AG10803 (cell line): Measurements from ENCODE around the gene FRMPD2.
A peak's percentile ranks its signal among the peaks of the same experiment; 100 is the strongest.

Experiments used
- DNase-seq: peaks from one replicate; pipeline ENCODE4 v3.0.0; 2010; ENCODE audit warnings: low read depth
- H3K4me3 ChIP-seq: 2 replicates; pipeline ENCODE4 v1.5.1; 2011; ENCODE audit warnings: mild to moderate bottlenecking, low read length, control low read depth
- TF ChIP-seq, protein P1 (sequence below): conservative IDR thresholded peaks from 2 replicates; pipeline ENCODE4 v1.5.1; 2011; ENCODE audit warnings: mild to moderate bottlenecking, low read length, control low read depth, inconsistent platforms

FRMPD2 gene

GRCh38 chr10:48206482-48207250 is 67.8 kb downstream of the FRMPD2 start:
- TF ChIP-seq, protein P1, sequence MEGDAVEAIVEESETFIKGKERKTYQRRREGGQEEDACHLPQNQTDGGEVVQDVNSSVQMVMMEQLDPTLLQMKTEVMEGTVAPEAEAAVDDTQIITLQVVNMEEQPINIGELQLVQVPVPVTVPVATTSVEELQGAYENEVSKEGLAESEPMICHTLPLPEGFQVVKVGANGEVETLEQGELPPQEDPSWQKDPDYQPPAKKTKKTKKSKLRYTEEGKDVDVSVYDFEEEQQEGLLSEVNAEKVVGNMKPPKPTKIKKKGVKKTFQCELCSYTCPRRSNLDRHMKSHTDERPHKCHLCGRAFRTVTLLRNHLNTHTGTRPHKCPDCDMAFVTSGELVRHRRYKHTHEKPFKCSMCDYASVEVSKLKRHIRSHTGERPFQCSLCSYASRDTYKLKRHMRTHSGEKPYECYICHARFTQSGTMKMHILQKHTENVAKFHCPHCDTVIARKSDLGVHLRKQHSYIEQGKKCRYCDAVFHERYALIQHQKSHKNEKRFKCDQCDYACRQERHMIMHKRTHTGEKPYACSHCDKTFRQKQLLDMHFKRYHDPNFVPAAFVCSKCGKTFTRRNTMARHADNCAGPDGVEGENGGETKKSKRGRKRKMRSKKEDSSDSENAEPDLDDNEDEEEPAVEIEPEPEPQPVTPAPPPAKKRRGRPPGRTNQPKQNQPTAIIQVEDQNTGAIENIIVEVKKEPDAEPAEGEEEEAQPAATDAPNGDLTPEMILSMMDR, result no peak
- DNase-seq, result no peak

DNA sequence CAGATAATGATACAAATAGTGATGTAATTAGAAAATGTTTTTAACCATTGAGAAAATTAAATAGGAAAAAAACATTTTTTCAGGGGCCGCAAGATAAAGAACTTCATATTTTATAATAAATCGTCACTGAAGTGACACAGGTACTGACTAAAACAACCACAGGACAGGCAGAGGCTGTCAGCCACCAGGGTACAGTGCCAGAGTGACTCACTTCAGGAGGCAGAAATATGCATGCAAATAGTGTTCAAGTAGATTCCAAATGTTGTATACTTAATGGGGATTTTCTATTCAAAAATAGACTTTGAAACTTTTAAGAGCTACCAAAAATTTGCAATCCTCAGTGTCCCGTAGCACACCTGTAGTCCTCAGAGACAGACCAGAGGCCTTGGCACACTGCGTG is 68.6 kb downstream of the FRMPD2 start:
- TF ChIP-seq, protein P1, result no peak
- H3K4me3 ChIP-seq, result no peak overlapping the region
- peak; percentile 6 for DNase-seq

More at GRCh38 chr10:48206482-48207250, 67.8 kb downstream of the FRMPD2 start:
- no peak overlapping the region for H3K4me3 ChIP-seq

DNA sequence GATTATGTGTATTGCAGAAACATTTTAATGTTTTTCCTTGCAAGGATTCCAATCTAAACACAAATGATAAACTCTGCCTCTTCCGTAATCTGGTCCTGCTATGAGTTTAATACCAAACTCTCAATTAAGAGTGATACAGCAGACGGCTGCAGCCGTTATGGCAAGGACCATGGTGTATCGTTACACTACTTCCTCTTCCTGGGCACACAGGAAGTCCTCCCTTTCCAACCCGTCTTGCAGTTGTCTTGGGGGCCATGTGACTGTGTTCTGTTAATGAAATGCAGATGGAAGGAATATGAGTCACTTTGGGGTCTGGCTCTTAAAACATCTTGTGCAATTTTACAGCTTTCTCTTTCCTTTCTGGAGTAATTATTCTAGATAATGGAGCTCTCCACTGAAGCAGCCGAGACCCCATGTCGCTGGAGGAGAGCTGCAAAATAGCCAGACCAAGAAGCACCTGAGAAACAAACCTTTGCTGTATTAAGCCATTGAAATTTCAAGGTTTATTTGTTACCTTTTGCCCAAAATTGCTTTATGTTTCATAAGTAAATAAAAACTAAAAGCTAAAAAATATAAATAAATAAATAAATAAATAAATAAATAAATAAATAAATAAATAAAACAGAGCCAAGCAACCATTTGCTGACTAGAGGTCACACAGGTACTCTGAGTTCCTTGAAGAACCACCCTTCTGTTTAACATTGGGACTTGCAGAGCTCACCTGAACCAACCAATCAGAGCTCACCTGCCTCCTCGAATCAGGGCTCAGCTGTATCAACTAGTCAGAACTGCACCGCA is 74.7 kb downstream of the FRMPD2 start:
- TF ChIP-seq, protein P1, result no peak
- DNase-seq, result peak; percentile 86
- no peak overlapping the region; the same call in 1 of the 2 replicates for H3K4me3 ChIP-seq

GRCh38 chr10:48197236-48197899 is 77.1 kb downstream of the FRMPD2 start:
- DNase-seq, result no peak
- TF ChIP-seq, protein P1, result no peak
- no peak overlapping the region for H3K4me3 ChIP-seq

DNA sequence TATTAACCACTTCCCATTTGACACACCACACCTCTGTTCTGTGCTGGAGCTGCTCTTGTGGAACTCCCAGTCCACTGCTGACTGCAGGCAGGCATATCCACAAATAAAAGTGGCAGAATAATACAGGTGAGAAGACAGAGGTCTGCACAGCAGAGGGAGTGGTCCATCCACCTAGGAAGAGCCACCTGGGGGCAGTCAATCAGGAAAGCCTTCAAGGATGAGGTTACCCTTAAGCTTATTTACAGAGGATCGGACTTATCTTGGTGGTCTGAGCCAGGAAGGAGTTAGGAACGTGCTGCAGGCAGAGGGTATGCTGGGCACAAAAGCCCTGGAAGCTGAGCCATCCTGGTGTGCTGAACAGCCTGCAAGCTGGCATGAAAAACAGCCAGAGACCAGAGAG is 78.7 kb downstream of the FRMPD2 start:
- no peak for DNase-seq
- TF ChIP-seq, protein P1, result no peak
- H3K4me3 ChIP-seq, result no peak overlapping the region

GRCh38 chr10:48194830-48195229 is 79.7 kb downstream of the FRMPD2 start:
- no peak for DNase-seq
- TF ChIP-seq, protein P1, result no peak
- H3K4me3 ChIP-seq, result no peak overlapping the region
